Measurements from ENCODE around the gene EXOC1L.

EXOC1L gene

GRCh38 chr4:55864577-55865223, 45.1 kb downstream of the EXOC1L start:
- peak; percentile 1 for DNase-seq (ENCODE audit: low read depth)
- peak overlapping the region; percentile 28 for H3K4me3 ChIP-seq (ENCODE audit: low read length)
- H3K27me3 ChIP-seq (replicated peaks; ENCODE audit: control insufficient read depth, insufficient read depth, low read length) = no peaks in the 10 kb centered on the region
- H3K36me3 ChIP-seq (ENCODE audit: control insufficient read depth, insufficient read depth, low read length, severe bottlenecking) = peaks cover 52% of the 10 kb centered on the region
- H3K4me1 ChIP-seq (ENCODE audit: control insufficient read depth, insufficient read depth, low read length) = peaks cover 38% of the 10 kb centered on the region
- no peaks in the 10 kb centered on the region for H3K9me3 ChIP-seq (ENCODE audit: control insufficient read depth, low read length)
- H3K9ac ChIP-seq (ENCODE audit: low read length) = no peak overlapping the region

DNA sequence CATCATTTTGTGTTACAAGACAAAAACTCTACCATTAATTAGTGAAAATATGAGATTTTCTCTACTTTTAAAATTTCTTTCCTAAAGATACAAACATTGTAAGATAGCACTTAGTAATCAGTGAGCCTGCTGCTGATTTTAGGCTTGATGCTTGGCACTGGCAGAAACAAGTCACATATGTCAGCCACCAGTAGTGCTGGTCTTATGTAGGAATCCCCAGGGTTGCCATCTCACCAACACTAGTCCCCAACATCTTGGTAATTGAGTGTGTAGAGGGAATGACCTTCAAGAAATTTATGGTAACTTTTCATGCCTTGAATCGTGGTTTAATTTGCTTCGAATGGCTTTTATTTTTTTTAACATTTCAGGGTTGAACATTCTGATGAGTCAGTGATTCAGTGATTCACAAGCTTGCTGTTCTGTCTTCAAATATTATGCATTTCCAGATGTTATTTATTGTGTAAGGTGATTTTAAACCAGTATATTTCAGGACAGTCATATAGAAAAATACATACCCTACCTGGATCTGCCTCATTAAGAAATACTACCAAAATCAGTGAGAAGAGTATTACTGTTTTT, 45.7 kb downstream of the EXOC1L start:
- Histone ChIP-seq H3K27me3 (replicated peaks; ENCODE audit: control insufficient read depth, insufficient read depth, low read length) (no peaks in the 10 kb centered on the region), H3K9me3 (ENCODE audit: control insufficient read depth, low read length) (no peaks in the 10 kb centered on the region), H3K4me1 (ENCODE audit: control insufficient read depth, insufficient read depth, low read length) (peaks cover 38% of the 10 kb centered on the region), H3K4me3 (ENCODE audit: low read length) (peak overlapping the region; percentile 64), H3K36me3 (ENCODE audit: control insufficient read depth, insufficient read depth, low read length, severe bottlenecking) (peaks cover 52% of the 10 kb centered on the region), H3K9ac (ENCODE audit: low read length) (peak overlapping the region; percentile 63)
- DNase-seq (ENCODE audit: low read depth) = peak; percentile 74

DNA sequence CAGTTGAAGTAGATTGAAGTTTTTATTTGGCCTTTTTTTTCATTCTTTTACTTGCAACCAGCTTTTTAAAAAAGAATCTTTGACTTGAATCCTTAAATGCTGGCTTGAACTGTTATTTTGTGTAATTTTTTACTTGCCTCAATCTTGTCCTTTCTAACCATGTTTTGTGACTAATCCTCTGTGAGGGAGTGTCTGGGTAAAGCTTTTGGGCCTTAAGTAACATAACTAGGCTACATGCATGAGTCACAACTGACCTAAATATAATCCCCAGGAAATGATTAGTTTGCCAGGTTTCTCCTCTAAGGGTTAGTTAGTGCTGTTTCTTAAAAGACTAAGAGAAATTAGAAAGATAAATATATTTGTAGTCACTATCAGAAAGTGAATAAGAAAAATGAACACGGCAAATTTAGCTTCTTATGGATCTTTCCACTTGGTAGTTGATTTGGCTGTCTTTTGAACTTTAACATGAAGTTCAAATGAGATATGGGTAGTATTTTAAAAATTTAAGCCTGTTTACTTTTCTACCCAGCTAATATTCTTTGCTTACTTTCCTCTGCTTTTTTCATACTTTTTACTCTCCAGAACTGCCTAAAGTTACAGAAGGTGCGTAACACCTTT, 46.8 kb downstream of the EXOC1L start:
- Histone ChIP-seq H3K4me3 (ENCODE audit: low read length) (peak overlapping the region; percentile 64), H3K36me3 (ENCODE audit: control insufficient read depth, insufficient read depth, low read length, severe bottlenecking) (peaks cover 51% of the 10 kb centered on the region), H3K27me3 (replicated peaks; ENCODE audit: control insufficient read depth, insufficient read depth, low read length) (no peaks in the 10 kb centered on the region), H3K9ac (ENCODE audit: low read length) (peak overlapping the region; percentile 63), H3K4me1 (ENCODE audit: control insufficient read depth, insufficient read depth, low read length) (peaks cover 45% of the 10 kb centered on the region), H3K9me3 (ENCODE audit: control insufficient read depth, low read length) (no peaks in the 10 kb centered on the region)
- peak; percentile 93 for DNase-seq (ENCODE audit: low read depth)

- Histone ChIP-seq H3K4me1 (ENCODE audit: control insufficient read depth, insufficient read depth, low read length) (peaks cover 50% of the 10 kb centered on the region), H3K9me3 (ENCODE audit: control insufficient read depth, low read length) (no peaks in the 10 kb centered on the region), H3K4me3 (ENCODE audit: low read length) (peak overlapping the region; percentile 64), H3K9ac (ENCODE audit: low read length) (peak overlapping the region; percentile 61), H3K36me3 (ENCODE audit: control insufficient read depth, insufficient read depth, low read length, severe bottlenecking) (peaks cover 56% of the 10 kb centered on the region), H3K27me3 (replicated peaks; ENCODE audit: control insufficient read depth, insufficient read depth, low read length) (no peaks in the 10 kb centered on the region)
- peak; percentile 81 for DNase-seq (ENCODE audit: low read depth)
These were observed 47.5 kb downstream of the EXOC1L start for GRCh38 chr4:55866973-55867574.

DNA sequence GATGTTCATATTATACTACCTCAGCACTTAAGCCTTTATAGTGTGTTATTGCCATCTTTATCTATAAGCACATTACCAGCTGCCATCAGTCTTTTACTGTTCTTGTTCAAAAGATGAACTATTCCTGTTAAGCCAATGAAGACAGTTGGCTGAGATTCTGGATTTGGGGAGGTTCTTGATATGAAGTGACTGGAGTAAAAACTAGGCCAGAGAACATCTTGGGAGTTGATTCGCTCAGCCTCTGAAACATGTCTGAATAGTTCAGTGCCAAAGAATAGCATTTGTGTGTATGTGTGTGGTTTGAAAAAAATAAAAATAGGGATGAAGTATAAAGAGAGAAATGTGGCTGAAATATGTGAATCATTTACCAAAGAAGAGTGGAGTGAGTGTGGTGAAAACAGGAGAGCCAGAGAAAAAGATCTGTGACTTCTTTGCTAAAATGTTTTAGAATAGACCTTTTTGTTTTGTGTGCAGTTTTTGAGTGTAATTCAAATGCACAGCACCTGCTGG, 49.0 kb downstream of the EXOC1L start:
- Histone ChIP-seq H3K9me3 (ENCODE audit: control insufficient read depth, low read length) (no peaks in the 10 kb centered on the region), H3K4me1 (ENCODE audit: control insufficient read depth, insufficient read depth, low read length) (peaks cover 49% of the 10 kb centered on the region), H3K27me3 (replicated peaks; ENCODE audit: control insufficient read depth, insufficient read depth, low read length) (no peaks in the 10 kb centered on the region), H3K4me3 (ENCODE audit: low read length) (no peak overlapping the region), H3K9ac (ENCODE audit: low read length) (no peak overlapping the region), H3K36me3 (ENCODE audit: control insufficient read depth, insufficient read depth, low read length, severe bottlenecking) (peaks cover 59% of the 10 kb centered on the region)
- DNase-seq (ENCODE audit: low read depth) = peak; percentile 8

DNA sequence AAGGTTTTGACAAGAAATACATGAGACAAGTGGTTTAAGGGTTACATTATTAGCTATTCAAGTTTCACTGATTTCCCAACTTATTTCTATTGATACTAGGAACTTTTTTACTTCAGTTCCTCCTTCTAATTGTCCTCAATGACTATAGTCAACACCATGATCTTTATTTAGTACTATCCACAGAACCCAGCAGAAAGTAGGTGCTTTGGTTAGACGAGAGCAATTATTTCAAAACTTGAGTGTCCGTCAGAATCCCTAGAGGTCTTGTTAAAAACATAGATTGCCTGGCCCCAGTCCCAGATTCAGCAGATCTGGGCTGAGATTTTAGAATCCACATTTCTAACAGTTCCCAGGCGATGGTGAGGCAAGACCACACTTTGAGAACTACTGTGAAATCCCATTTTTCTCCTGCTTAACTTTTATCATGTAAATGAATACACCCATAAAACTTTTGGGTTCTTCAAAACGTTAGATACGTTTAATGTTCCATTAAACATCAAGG, 51.8 kb downstream of the EXOC1L start:
- peaks cover 33% of the 10 kb centered on the region for H3K4me1 ChIP-seq (ENCODE audit: control insufficient read depth, insufficient read depth, low read length)
- H3K36me3 ChIP-seq (ENCODE audit: control insufficient read depth, insufficient read depth, low read length, severe bottlenecking) = peaks cover 71% of the 10 kb centered on the region
- no peaks in the 10 kb centered on the region for H3K9me3 ChIP-seq (ENCODE audit: control insufficient read depth, low read length)
- H3K9ac ChIP-seq (ENCODE audit: low read length) = peak overlapping the region; percentile 25
- no peak overlapping the region for H3K4me3 ChIP-seq (ENCODE audit: low read length)
- H3K27me3 ChIP-seq (replicated peaks; ENCODE audit: control insufficient read depth, insufficient read depth, low read length) = no peaks in the 10 kb centered on the region
- DNase-seq (ENCODE audit: low read depth) = no peak

DNA sequence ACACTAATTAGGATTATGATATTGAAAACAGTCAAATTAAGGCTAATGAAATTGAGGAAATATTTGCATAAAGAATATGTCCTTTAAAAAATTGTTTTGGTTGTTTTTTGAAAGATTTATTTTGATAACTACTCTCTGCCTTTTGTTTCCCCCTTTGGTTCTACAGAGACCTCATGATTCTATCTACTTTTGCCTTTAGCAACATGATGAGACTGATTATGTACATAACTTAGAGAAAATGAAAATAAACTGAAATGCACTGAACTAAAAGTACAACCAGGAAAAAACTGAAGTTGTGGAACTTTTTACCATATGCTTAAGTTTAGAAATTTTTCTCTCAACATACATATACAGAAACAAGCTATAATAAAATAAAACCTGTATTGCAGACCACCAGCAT, 55.2 kb downstream of the EXOC1L start:
- peaks cover 78% of the 10 kb centered on the region for H3K36me3 ChIP-seq (ENCODE audit: control insufficient read depth, insufficient read depth, low read length, severe bottlenecking)
- H3K4me3 ChIP-seq (ENCODE audit: low read length) = no peak overlapping the region
- H3K4me1 ChIP-seq (ENCODE audit: control insufficient read depth, insufficient read depth, low read length) = peaks cover 28% of the 10 kb centered on the region
- no peak overlapping the region for H3K9ac ChIP-seq (ENCODE audit: low read length)
- no peaks in the 10 kb centered on the region for H3K27me3 ChIP-seq (replicated peaks; ENCODE audit: control insufficient read depth, insufficient read depth, low read length)
- H3K9me3 ChIP-seq (ENCODE audit: control insufficient read depth, low read length) = no peaks in the 10 kb centered on the region
- DNase-seq (ENCODE audit: low read depth) = no peak

DNA sequence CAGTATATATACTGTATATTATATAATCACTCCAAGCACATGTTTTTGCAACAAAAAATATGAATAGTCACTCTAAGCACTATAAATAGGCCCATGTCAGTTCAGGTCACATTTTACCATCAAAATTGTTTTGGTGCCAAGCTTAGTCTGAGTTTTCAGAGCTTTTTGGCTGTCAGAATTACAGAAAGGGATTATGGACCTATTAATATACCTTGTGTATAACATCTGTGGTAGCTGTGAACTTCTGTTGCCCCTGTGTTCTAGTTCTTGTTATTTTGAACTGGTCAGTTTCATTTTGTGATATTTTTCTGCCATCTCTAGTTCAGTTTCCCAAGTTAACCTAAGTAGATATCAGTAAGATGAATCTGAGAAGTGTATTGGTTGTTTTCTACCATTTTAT, 56.8 kb downstream of the EXOC1L start:
- H3K36me3 ChIP-seq (ENCODE audit: control insufficient read depth, insufficient read depth, low read length, severe bottlenecking) = peaks cover 78% of the 10 kb centered on the region
- no peak for DNase-seq (ENCODE audit: low read depth)
- no peaks in the 10 kb centered on the region for H3K27me3 ChIP-seq (replicated peaks; ENCODE audit: control insufficient read depth, insufficient read depth, low read length)

GRCh38 chr4:55879224-55879623, 59.6 kb downstream of the EXOC1L start:
- no peaks in the 10 kb centered on the region for H3K27me3 ChIP-seq (replicated peaks; ENCODE audit: control insufficient read depth, insufficient read depth, low read length)
- H3K9ac ChIP-seq (ENCODE audit: low read length) = no peak overlapping the region
- DNase-seq (ENCODE audit: low read depth) = no peak
- H3K9me3 ChIP-seq (ENCODE audit: control insufficient read depth, low read length) = no peaks in the 10 kb centered on the region
- H3K4me1 ChIP-seq (ENCODE audit: control insufficient read depth, insufficient read depth, low read length) = peaks cover 13% of the 10 kb centered on the region
- H3K36me3 ChIP-seq (ENCODE audit: control insufficient read depth, insufficient read depth, low read length, severe bottlenecking) = peaks cover 85% of the 10 kb centered on the region
- H3K4me3 ChIP-seq (ENCODE audit: low read length) = no peak overlapping the region

More for the DNA sequence above, 56.8 kb downstream of the EXOC1L start:
- H3K9me3 ChIP-seq (ENCODE audit: control insufficient read depth, low read length) = no peaks in the 10 kb centered on the region
- no peak overlapping the region for H3K9ac ChIP-seq (ENCODE audit: low read length)
- peaks cover 21% of the 10 kb centered on the region for H3K4me1 ChIP-seq (ENCODE audit: control insufficient read depth, insufficient read depth, low read length)
- no peak overlapping the region for H3K4me3 ChIP-seq (ENCODE audit: low read length)

DNA sequence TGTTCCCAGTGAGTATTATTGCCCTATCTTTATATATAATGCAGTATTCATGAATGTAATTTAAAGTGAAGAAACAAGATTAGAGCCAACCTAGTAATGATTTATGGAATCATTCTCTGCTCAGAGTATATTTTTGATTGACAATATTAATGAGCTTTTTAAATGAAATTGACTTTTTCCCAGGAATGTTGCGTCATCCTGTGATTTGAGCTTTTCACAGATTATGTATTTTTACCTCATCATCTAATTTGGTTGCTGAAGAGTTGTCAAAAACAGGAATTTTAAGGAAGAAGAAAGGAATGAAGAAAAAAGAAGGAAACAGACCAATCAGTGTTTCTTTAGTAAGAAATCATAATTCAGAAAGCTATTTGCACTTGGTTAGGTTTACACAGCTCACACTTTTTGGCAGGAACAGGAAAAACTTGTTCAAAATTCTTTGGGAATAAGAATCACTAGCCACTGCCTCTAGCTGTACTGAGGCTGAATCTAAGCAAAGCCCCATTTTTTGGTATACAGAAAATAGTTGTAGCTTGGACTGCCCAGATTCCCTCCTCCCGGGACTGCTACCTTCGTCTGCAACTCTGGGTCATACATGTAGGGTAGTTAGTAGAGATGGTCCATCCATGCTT, 61.2 kb downstream of the EXOC1L start:
- DNase-seq (ENCODE audit: low read depth) = no peak
- H3K36me3 ChIP-seq (ENCODE audit: control insufficient read depth, insufficient read depth, low read length, severe bottlenecking) = peaks cover 81% of the 10 kb centered on the region
- H3K4me1 ChIP-seq (ENCODE audit: control insufficient read depth, insufficient read depth, low read length) = peaks cover 13% of the 10 kb centered on the region
- H3K27me3 ChIP-seq (replicated peaks; ENCODE audit: control insufficient read depth, insufficient read depth, low read length) = no peaks in the 10 kb centered on the region
- H3K9ac ChIP-seq (ENCODE audit: low read length) = no peak overlapping the region
- no peak overlapping the region for H3K4me3 ChIP-seq (ENCODE audit: low read length)
- H3K9me3 ChIP-seq (ENCODE audit: control insufficient read depth, low read length) = no peaks in the 10 kb centered on the region

Data from adipocyte (in vitro differentiated cells).